DOHH2 (cell line): ENCODE measurements around the gene PORCN.
A peak's percentile ranks its signal among the peaks of the same experiment; 100 is the strongest.
"Not testable (repeated sequence)": the region's sequence is repeated elsewhere in the genome, so short reads cannot be mapped to it uniquely, and the experiment has no call there.

Experiments used
- H3F3A ChIP-seq: fragments of 200-600 bp; sonication (generic), shearing (Covaris generic); 2 replicates; pipeline ENCODE4 v1.6.0; 2016; ENCODE audit warnings: antibody characterized with exemption, mild to moderate bottlenecking; ENCODE audit not compliant: control insufficient read depth, insufficient read depth
- H3K27ac ChIP-seq: fragments of 200-600 bp; sonication (generic); 2 replicates; pipeline ENCODE4 v1.5.1; 2014; ENCODE audit warnings: low read depth, mild to moderate bottlenecking, low read length, moderate library complexity
- H3K27me3 ChIP-seq: fragments of 200-600 bp; sonication (generic); 2 replicates; pipeline ENCODE4 v1.6.1; 2014; ENCODE audit warnings: mild to moderate bottlenecking, low read length, mixed read lengths; ENCODE audit not compliant: control insufficient read depth
- H3K36me3 ChIP-seq: fragments of 200-600 bp; sonication (generic); 2 replicates; pipeline ENCODE4 v1.6.1; 2014; ENCODE audit warnings: mild to moderate bottlenecking, low read length, moderate library complexity, mixed read lengths; ENCODE audit not compliant: control insufficient read depth
- H3K4me1 ChIP-seq: fragments of 200-600 bp; sonication (generic); 2 replicates; pipeline ENCODE4 v1.6.1; 2014; ENCODE audit warnings: mild to moderate bottlenecking, low read length, mixed read lengths; ENCODE audit not compliant: control insufficient read depth
- H3K4me2 ChIP-seq: fragments of 200-600 bp; sonication (generic); 2 replicates; pipeline ENCODE4 v1.6.0; 2014; ENCODE audit warnings: mild to moderate bottlenecking, low read length, moderate library complexity
- H3K4me3 ChIP-seq: fragments of 200-600 bp; sonication (generic); 2 replicates; pipeline ENCODE4 v1.5.1; 2014; ENCODE audit warnings: mild to moderate bottlenecking, low read length, mixed read lengths
- H3K79me2 ChIP-seq: fragments of 200-600 bp; sonication (generic); 2 replicates; pipeline ENCODE4 v1.6.1; 2014; ENCODE audit warnings: mild to moderate bottlenecking, low read length, mixed read lengths; ENCODE audit not compliant: control insufficient read depth
- H3K9me2 ChIP-seq: fragments of 200-600 bp; sonication (generic); replicated peaks from 2 replicates; pipeline ENCODE4 v1.6.1; 2014; ENCODE audit warnings: mild to moderate bottlenecking, low read length, mixed read lengths; ENCODE audit not compliant: control insufficient read depth
- H3K9me3 ChIP-seq: fragments of 200-600 bp; sonication (generic); 2 replicates; pipeline ENCODE4 v1.6.1; 2014; ENCODE audit warnings: antibody characterized with exemption, low read length, mixed read lengths; ENCODE audit not compliant: control insufficient read depth, insufficient read depth
- H4K20me1 ChIP-seq: fragments of 200-600 bp; sonication (generic); 2 replicates; pipeline ENCODE4 v1.6.0; 2014; ENCODE audit warnings: low read depth, mild to moderate bottlenecking, antibody characterized with exemption, low read length, moderate library complexity; ENCODE audit not compliant: control insufficient read depth, insufficient read depth
- EZH2phosphoT487 ChIP-seq: fragments of 200-600 bp; sonication (generic); IDR thresholded peaks from 2 replicates; pipeline ENCODE4 v1.6.1; 2017; ENCODE audit warnings: borderline replicate concordance, mild to moderate bottlenecking, antibody characterized with exemption, low read length, moderate library complexity, mixed read lengths
- TF ChIP-seq, protein P1 (sequence below): fragments of 200-600 bp; sonication (generic); IDR thresholded peaks from one replicate; pipeline ENCODE4 v1.5.1; 2014; ENCODE audit warnings: antibody characterized with exemption, mild to moderate bottlenecking, low read depth, low read length; ENCODE audit not compliant: poor library complexity, severe bottlenecking

Gene PORCN

DNA sequence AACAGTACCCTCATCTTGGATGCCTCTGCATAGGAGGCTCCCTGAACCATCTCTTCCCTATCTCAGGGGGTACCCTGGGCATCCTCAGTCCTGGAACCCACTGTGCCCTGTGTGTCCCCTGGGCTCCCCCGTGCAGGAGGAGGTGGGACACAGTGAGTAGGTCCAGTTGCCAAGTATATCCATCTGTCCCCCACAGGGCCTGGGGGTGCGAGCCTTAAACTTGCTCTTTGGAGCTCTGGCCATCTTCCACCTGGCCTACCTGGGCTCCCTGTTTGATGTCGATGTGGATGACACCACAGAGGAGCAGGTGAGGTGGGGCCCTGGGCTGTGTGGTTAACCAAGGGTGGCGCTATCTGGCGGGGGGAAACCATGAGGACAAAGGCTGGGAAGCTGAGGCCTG lies 8.2 kb downstream of the PORCN start:
- Histone ChIP-seq H3K36me3 (peaks cover 2% of the 10 kb centered on the region; the same call in 1 of the 2 replicates), H4K20me1 (no peaks in the 10 kb centered on the region), H3K27me3 (no peaks in the 10 kb centered on the region), H3K4me1 (peaks cover 39% of the 10 kb centered on the region), H3K27ac (no peak overlapping the region), H3K4me2 (no peak overlapping the region), H3F3A (no peaks in the 10 kb centered on the region; the same call in 1 of the 2 replicates), H3K79me2 (peaks cover 3% of the 10 kb centered on the region), H3K9me3 (no peaks in the 10 kb centered on the region), H3K9me2 (no peaks in the 10 kb centered on the region), H3K4me3 (no peak overlapping the region)
- TF ChIP-seq EZH2phosphoT487: no peak
- TF ChIP-seq, protein P1, sequence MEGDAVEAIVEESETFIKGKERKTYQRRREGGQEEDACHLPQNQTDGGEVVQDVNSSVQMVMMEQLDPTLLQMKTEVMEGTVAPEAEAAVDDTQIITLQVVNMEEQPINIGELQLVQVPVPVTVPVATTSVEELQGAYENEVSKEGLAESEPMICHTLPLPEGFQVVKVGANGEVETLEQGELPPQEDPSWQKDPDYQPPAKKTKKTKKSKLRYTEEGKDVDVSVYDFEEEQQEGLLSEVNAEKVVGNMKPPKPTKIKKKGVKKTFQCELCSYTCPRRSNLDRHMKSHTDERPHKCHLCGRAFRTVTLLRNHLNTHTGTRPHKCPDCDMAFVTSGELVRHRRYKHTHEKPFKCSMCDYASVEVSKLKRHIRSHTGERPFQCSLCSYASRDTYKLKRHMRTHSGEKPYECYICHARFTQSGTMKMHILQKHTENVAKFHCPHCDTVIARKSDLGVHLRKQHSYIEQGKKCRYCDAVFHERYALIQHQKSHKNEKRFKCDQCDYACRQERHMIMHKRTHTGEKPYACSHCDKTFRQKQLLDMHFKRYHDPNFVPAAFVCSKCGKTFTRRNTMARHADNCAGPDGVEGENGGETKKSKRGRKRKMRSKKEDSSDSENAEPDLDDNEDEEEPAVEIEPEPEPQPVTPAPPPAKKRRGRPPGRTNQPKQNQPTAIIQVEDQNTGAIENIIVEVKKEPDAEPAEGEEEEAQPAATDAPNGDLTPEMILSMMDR: no peak

DNA sequence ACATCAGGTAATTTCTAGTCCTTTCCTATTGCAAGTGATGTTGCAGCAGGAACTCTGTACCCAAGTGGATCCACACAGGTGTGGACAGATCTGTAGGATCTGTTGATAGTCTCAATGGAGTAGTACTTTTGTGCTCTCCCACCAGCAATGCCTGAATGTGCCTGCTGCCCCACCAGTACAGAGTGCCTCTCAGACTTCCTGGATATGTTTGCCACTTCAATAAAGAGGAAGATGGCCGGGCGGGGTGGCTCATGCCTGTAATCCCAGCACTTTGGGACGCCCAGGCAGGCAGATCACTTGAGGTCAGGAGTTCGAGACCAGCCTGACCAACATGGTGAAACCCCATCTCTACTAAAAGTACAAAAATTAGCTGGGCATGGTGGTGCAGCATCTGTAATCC lies 10.7 kb downstream of the PORCN start:
- H3K4me3 ChIP-seq, H3K9me3 ChIP-seq, H3F3A ChIP-seq, H3K9me2 ChIP-seq, H4K20me1 ChIP-seq, H3K27me3 ChIP-seq, H3K27ac ChIP-seq: not testable (repeated sequence)
- Histone ChIP-seq H3K4me1 (peaks cover 44% of the 10 kb centered on the region), H3K4me2 (peak overlapping the region; percentile 19; the same call in 1 of the 2 replicates), H3K79me2 (peaks cover 23% of the 10 kb centered on the region), H3K36me3 (peaks cover 11% of the 10 kb centered on the region)

DNA sequence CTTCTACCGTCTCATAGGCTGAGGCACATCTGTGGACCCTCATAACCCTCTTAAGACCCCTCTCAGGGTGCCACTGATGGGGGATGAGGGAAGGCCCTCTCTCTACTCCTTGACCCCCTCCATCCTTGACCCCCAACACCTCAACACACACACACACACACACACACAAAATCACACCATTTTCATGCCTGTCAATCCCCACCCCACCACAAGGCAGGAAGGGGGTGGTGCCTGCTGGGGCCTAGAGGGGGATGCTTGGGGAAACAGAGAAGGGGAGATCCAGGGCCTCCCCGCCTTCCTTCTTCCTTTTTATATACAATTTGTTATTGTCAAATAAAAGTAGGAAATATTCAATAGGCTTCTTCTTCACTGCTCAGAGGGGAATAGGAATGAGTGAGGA lies 11.7 kb downstream of the PORCN start:
- H3K4me2 ChIP-seq: peak overlapping the region; percentile 62
- H3K4me3 ChIP-seq: peak overlapping the region; percentile 92
- H3K27ac ChIP-seq: peak overlapping the region; percentile 74
- no peaks in the 10 kb centered on the region for H4K20me1 ChIP-seq
- H3K79me2 ChIP-seq: peaks cover 32% of the 10 kb centered on the region
- H3F3A ChIP-seq: no peaks in the 10 kb centered on the region; the same call in 1 of the 2 replicates
- H3K27me3 ChIP-seq: no peaks in the 10 kb centered on the region
- H3K9me3 ChIP-seq: no peaks in the 10 kb centered on the region
- H3K36me3 ChIP-seq: peaks cover 20% of the 10 kb centered on the region
- TF ChIP-seq, protein P1: no peak
- no peak for TF ChIP-seq EZH2phosphoT487
- peaks cover 42% of the 10 kb centered on the region for H3K4me1 ChIP-seq
- no peaks in the 10 kb centered on the region for H3K9me2 ChIP-seq

DNA sequence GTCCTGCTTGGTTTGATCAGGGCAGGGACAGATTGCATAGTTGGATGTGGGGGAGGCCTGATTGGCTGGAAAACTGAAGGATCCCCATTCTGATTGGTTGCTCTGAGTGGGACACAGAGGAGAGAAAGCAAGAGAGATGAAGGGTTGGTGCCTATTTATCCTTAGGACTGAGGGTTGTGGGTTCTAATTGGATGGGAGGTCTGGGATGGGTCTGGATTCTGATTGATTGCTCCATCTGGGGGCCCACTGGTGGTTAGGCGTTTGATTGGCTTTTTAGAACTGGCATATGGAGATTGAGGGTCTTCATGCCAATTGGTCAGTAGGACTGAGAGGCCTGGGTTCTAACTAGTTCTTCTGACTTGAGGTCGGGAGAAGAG lies 12.2 kb downstream of the PORCN start:
- Histone ChIP-seq H3K9me2 (no peaks in the 10 kb centered on the region), H3K27me3 (no peaks in the 10 kb centered on the region), H3K9me3 (no peaks in the 10 kb centered on the region), H3K36me3 (peaks cover 24% of the 10 kb centered on the region), H3F3A (no peaks in the 10 kb centered on the region; the same call in 1 of the 2 replicates), H3K79me2 (peaks cover 33% of the 10 kb centered on the region), H3K4me3 (peak overlapping the region; percentile 92), H3K27ac (peak overlapping the region; percentile 74), H3K4me1 (peaks cover 42% of the 10 kb centered on the region), H3K4me2 (peak overlapping the region; percentile 62), H4K20me1 (no peaks in the 10 kb centered on the region)
- TF ChIP-seq, protein P1: no peak
- TF ChIP-seq EZH2phosphoT487: no peak
